GM12892 (cell line): ENCODE data around the gene PIP5KL1.

Source experiments
- POLR2A ChIP-seq: IDR thresholded peaks from 2 replicates; pipeline ENCODE4 v1.6.1; 2011; ENCODE audit warnings: low read depth, low read length, control low read depth
- POLR2AphosphoS5 ChIP-seq: IDR thresholded peaks from 2 replicates; pipeline ENCODE4 v1.6.1; 2011; ENCODE audit warnings: low read depth, low read length, control low read depth

DNA sequence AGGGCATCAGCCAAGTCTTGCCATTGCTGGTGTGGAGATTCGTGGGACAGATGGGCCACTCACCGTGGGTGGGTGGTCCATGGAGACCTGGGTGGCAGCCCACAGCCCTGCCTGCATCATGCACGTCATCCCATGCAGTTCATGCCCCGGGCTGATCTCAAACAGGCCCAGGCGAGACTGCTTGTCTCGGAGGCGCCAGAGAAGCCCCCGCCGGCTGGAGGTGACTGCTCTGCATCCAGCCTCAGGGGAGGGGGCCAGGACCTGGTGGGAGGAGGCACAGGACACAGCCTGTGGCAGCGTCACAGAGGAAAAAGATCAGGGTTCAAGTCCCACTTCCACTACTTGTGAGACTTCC, 975 bp downstream of the PIP5KL1 start:
- no peak for TF ChIP-seq POLR2AphosphoS5
- TF ChIP-seq POLR2A: no peak
